ENCODE results near the gene RBM33.

GRCh38 chr7:155710031-155710430 is 65.6 kb downstream of the RBM33 start:
- TF ChIP-seq CTCF (IDR thresholded peaks at IDR 0.05), result no peak
- no peak for TF ChIP-seq REST (IDR thresholded peaks at IDR 0.05; ENCODE audit: insufficient read depth in 1 of 2, low read depth in 2 of 2, low read length in 1 of 2)
